ENCODE data around the gene IQSEC2.
A peak's percentile ranks its signal among the peaks of the same experiment; 100 is the strongest.

Gene IQSEC2

DNA sequence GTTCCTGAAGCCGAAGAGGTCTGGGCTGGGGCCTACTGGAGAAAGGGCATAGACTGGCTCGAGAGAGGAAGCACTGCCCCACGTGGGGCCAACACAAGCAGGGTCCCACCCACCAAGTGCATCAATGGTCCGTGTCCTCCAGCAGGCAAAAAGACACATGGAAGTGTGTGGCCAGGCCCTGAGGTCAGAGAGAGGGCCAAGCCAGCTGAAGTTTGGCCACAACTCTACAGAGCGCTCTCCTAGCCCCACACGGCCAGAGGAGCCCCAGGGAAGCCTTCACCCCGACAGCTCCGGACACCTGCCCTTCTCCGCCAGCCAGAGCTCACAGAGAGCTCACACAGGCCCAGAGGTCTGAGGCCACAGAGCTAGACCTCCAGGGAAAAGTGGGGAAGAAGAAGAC lies 47.8 kb downstream of the IQSEC2 start (continued):
- TF ChIP-seq OSR2 (tag by site-specific recombination; IDR thresholded peaks at IDR 0.05) = no peak
- TF ChIP-seq ZFP3 (tag by site-specific recombination; IDR thresholded peaks at IDR 0.05; ENCODE audit: low read depth) = no peak

- Histone ChIP-seq H3K36me3 (ENCODE audit: control insufficient read depth in 2 of 2, insufficient read depth in 1 of 2, low read length in 2 of 2) (no peaks in the 10 kb centered on the region), H3K9me3 (ENCODE audit: control insufficient read depth, insufficient read depth, low read depth, low read length) (no peaks in the 10 kb centered on the region), H3K4me1 (ENCODE audit: control insufficient read depth, insufficient read depth, low read length) (peaks cover 2% of the 10 kb centered on the region; the same call in 1 of the 2 replicates), H3K27ac (ENCODE audit: extremely low read depth, low read depth, low read length) (no peak overlapping the region), H3K4me3 (ENCODE audit: low read depth, low read length) (no peak overlapping the region)
- POLR2A ChIA-PET = no interaction called here
- TF ChIP-seq ZNF701 (tag by site-specific recombination; IDR thresholded peaks at IDR 0.05) = no peak
- TF ChIP-seq ZNF174 (tag by site-specific recombination; IDR thresholded peaks at IDR 0.05) = no peak
- peak; percentile 52; the same call in 1 of the 2 replicates for TF ChIP-seq REST (tag by site-specific recombination; IDR thresholded peaks at IDR 0.05)
- TF ChIP-seq ZNF274 (IDR thresholded peaks at IDR 0.05; ENCODE audit: low read length) = no peak
- TF ChIP-seq ZNF274 (tag by site-specific recombination; IDR thresholded peaks at IDR 0.05; ENCODE audit: borderline replicate concordance) = no peak
- no peak for TF ChIP-seq ZNF169 (tag by site-specific recombination; IDR thresholded peaks at IDR 0.05)
- CTCF ChIA-PET = interaction anchor here (7.2 kb wide), 1 partner anchor 9 kb away, joined by 44 read pairs; no protein-coding TSS in a partner anchor
Observed at GRCh38 chrX:53230116-53230515, 51.3 kb downstream of the IQSEC2 start.

DNA sequence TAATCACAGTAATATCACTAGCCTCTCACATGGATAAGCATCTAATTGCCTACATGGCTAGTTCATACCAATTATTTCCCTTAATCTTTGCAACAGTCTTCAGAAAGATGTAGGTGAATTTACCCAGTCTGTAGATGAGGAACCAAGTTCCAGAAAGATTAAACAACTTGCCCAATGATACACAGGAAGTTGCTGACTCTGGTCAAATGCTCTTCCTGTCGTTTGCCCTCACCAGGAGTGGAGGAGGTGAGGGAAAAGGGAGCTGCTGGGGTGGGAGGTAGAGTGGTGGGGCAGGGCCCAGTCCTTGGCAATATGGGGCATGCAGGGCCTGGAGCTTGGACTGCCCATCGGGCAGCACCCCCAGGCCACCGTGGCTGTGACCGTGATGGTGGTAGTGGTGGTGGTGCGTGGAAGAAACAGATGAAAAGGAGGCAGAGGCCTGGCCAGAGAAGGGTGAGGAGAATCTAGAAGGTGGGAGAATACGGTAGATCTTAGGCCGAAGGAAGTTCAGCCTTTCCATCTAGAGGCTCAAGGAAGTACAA lies 54.1 kb downstream of the IQSEC2 start:
- H3K36me3 ChIP-seq (ENCODE audit: control insufficient read depth in 2 of 2, insufficient read depth in 1 of 2, low read length in 2 of 2) = peaks cover 0 to 14% of the 10 kb centered on the region in 2 experiments; a peak in 1 of 3 replicates
- peaks cover 18% of the 10 kb centered on the region for H3K4me1 ChIP-seq (ENCODE audit: control insufficient read depth, insufficient read depth, low read length)
- no peak overlapping the region for H3K4me3 ChIP-seq (ENCODE audit: low read depth, low read length)
- CTCF ChIA-PET = interaction anchor here (0.6 to 7.2 kb wide), 6 partner anchors 8 to 304 kb away, joined by 3 to 44 read pairs (median 4); no protein-coding TSS in a partner anchor
- H3K9me3 ChIP-seq (ENCODE audit: control insufficient read depth, insufficient read depth, low read depth, low read length) = no peaks in the 10 kb centered on the region
- no peak overlapping the region for H3K27ac ChIP-seq (ENCODE audit: extremely low read depth, low read depth, low read length)
- TF ChIP-seq SALL2 (tag by site-specific recombination; IDR thresholded peaks at IDR 0.05; ENCODE audit: borderline replicate concordance) = no peak
- no peak for TF ChIP-seq ZNF2 (tag by site-specific recombination; IDR thresholded peaks at IDR 0.05)
- TF ChIP-seq ZNF23 (tag by site-specific recombination; IDR thresholded peaks at IDR 0.05; ENCODE audit: borderline replicate concordance) = no peak
- no peak for TF ChIP-seq ZNF341 (tag by site-specific recombination; IDR thresholded peaks at IDR 0.05; ENCODE audit: low read depth)
- no peak for TF ChIP-seq SP2 (tag by site-specific recombination; IDR thresholded peaks at IDR 0.05)
- no peak for TF ChIP-seq ZNF391 (tag by site-specific recombination; IDR thresholded peaks at IDR 0.05; ENCODE audit: borderline replicate concordance, low read depth)
- TF ChIP-seq ZNF670 (tag by site-specific recombination; IDR thresholded peaks at IDR 0.05; ENCODE audit: low read depth) = no peak
- TF ChIP-seq KLF7 (tag by site-specific recombination; IDR thresholded peaks at IDR 0.05; ENCODE audit: borderline replicate concordance) = no peak
- no peak for TF ChIP-seq ZSCAN30 (tag by site-specific recombination; IDR thresholded peaks at IDR 0.05)
- no peak for TF ChIP-seq ZNF10 (tag by site-specific recombination; IDR thresholded peaks at IDR 0.05)
- no peak for TF ChIP-seq GLI4 (tag by site-specific recombination; IDR thresholded peaks at IDR 0.05)
- no peak for TF ChIP-seq ZNF561 (tag by site-specific recombination; IDR thresholded peaks at IDR 0.05; ENCODE audit: borderline replicate concordance)
- TF ChIP-seq ZNF404 (tag by site-specific recombination; IDR thresholded peaks at IDR 0.05) = no peak
- no peak for TF ChIP-seq PBX3 (CRISPR knock-in tag; IDR thresholded peaks at IDR 0.05)
- no peak for TF ChIP-seq ZNF394 (tag by site-specific recombination; IDR thresholded peaks at IDR 0.05; ENCODE audit: borderline replicate concordance)
- no peak for TF ChIP-seq RBAK (tag by site-specific recombination; IDR thresholded peaks at IDR 0.05)
- POLR2A ChIA-PET = no interaction called here
